ENCODE measurements around the gene RAB18. TPM values are rescaled to one million over a fixed set of nuclear protein-coding genes. Genes with fewer than 3 reads are reported as not detected.
A peak's percentile ranks its signal among the peaks of the same experiment; 100 is the strongest.
"Not testable (repeated sequence)": the region's sequence is repeated elsewhere in the genome, so short reads cannot be mapped to it uniquely, and the experiment has no call there.

Gene RAB18
- total RNA-seq, 2 experiments from 2014 or later: 64.0 to 69.6 TPM

DNA sequence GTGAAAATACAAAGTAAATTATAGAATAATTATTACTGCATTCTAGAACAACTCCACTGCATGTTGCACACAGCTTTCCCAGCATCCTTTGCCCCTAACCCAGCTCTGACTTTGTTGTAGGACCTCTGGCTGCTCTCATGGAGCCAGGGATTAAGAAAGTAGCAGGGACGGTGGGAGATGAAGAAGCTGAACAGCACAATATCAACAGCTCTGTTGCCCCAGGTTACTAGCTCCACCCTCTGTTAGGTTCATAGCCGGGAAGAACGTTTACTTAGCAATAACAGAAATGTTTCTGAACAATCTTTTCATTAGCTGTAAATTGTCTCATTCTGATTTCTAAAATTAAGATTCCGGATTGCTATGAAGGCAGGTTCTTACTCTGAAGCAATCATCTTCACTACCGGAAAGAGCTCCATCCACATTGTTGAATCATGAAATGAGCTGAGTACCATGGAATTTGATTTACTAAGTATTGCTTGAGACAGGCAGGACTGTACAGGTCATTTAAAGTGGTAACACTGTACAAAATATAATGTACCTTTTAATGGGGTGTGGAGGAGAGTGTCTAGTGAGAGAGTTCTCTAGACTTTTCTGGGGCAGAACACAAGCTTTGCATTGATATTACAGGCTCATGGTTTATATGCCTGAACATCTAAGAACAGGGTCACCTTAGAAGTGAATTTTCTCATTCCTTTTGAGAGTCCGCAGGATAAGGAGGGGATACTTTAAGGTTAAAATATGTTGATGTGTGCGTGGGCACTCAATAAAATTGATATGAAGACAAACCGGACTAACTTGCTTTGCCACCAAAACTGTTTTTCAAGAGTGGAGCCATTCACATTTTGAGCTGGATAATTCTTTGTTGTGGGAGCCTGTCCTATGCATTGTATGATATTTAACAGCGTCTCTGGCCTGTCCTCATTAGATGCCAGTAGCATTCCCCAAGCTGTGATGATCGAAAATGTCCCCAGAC, 20.8 kb upstream of the RAB18 start:
- peaks cover 13% of the 10 kb centered on the region for H3K27me3 Mint-ChIP-seq
- H3K36me3 Mint-ChIP-seq: no peaks in the 10 kb centered on the region
- ATAC-seq (ENCODE audit: low read depth) (no peak), DNase-seq (no peak)
- peaks cover 2% of the 10 kb centered on the region for H3K9me3 Mint-ChIP-seq
- no peak overlapping the region for H3K4me3 Mint-ChIP-seq
- POLR2A ChIA-PET: no interaction called here
- no peaks in the 10 kb centered on the region for H3K4me1 Mint-ChIP-seq
- H3K27ac Mint-ChIP-seq: no peak overlapping the region

DNA sequence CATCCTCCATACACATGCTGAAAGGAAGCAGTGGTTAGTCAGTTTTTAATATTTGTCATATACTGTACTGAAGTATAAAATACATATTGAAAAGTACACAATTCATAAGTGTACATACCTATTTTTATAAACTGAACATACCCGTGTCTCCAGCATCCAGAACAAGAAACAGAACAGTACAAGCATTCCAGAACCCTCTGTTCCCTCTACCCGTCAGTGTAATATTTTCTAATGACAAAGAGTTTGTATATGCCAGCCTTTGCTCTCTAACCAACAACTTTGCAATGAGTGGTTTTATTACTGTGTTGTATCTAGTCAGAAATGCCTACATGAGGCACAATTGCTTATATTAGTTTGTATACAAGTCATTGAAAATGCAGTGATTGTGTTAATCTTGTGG, 18.7 kb upstream of the RAB18 start:
- H3K4me3 Mint-ChIP-seq: no peak overlapping the region
- DNase-seq: no peak
- H3K27me3 Mint-ChIP-seq: peaks cover 17% of the 10 kb centered on the region
- no peaks in the 10 kb centered on the region for H3K4me1 Mint-ChIP-seq
- ATAC-seq (ENCODE audit: low read depth): no peak
- no peaks in the 10 kb centered on the region for H3K36me3 Mint-ChIP-seq
- peaks cover 1% of the 10 kb centered on the region for H3K9me3 Mint-ChIP-seq
- POLR2A ChIA-PET: no interaction called here
- no peak overlapping the region for H3K27ac Mint-ChIP-seq

DNA sequence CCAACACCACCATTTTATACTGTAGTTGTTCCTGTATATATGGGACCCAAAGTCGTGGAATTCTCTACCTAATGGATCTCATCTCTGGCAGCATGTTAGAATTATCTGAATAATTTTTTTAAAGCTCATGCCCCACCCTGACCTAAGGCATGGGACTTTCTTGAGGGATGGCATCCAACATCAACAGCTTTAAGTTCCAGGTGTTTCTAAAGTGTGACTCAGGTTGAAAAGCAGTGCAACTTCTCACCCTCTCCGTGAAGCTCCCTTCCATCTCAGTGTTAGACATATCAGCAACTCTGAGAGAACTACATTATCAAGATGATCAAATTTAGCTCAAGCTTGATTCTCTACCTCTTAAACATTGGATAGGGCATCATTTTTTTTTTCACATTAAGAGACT, 18.1 kb upstream of the RAB18 start:
- H3K27ac Mint-ChIP-seq: no peak overlapping the region
- H3K36me3 Mint-ChIP-seq: no peaks in the 10 kb centered on the region
- POLR2A ChIA-PET: no interaction called here
- H3K27me3 Mint-ChIP-seq: peaks cover 17% of the 10 kb centered on the region
- ATAC-seq (ENCODE audit: low read depth) (no peak), DNase-seq (no peak)
- H3K4me3 Mint-ChIP-seq: no peak overlapping the region
- H3K9me3 Mint-ChIP-seq: peaks cover 5% of the 10 kb centered on the region
- no peaks in the 10 kb centered on the region for H3K4me1 Mint-ChIP-seq

DNA sequence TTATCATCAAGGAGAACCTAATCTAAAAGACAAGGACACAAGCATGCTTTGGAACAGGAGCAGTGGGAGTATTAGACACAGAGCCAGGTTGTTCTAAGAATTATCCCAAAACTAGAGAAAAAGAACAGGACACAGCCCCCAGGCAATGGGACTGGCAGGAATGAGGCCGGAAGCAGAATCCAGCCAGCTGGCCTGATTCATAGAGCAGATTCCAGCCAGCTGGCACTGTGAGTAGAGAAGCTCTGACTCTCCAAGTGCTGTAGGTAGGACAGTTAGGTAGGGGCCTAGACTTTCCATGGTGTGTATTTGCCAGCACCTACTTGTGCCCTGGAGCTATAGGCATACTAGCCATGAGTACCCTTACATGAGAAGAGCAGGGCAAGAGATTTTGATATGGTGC, 13.3 kb upstream of the RAB18 start:
- Mint-ChIP-seq H3K27ac (no peak overlapping the region), H3K4me3 (no peak overlapping the region), H3K9me3 (peaks cover 11% of the 10 kb centered on the region), H3K27me3 (peaks cover 7% of the 10 kb centered on the region), H3K36me3 (peaks cover 2% of the 10 kb centered on the region), H3K4me1 (peaks cover 3% of the 10 kb centered on the region)
- DNase-seq (no peak), ATAC-seq (ENCODE audit: low read depth) (no peak)
- POLR2A ChIA-PET: no interaction called here

DNA sequence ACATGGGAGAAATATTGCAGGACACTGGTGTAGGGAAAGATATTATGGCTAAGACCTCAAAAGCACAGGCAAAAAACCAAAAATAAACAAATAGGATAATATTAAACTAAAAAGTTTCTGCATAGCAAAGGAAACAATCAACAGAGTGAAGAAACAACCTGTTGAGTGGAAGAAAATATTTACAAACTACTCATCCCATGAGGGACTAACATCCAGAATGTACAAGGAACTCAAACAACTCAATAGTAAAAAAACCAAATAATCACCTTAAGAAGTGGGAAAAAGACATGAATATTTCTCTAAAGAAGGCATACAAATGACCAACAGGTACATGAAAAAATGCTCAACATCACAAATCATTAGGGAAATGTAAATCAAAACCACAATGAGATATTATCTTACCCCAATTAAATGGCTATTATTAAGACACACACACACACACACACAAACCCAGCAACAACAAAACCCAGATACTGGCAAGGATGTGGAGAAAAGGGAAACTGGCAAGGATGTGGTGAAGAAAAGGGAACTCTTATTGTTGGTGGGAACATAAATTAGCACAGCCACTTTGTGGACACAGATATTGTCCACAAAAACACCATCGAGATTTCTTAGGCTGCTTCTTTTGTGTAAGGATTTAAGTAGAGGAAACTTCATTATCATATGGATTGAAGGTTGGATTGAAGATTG, 9.8 kb upstream of the RAB18 start:
- H3K36me3 Mint-ChIP-seq: peaks cover 2% of the 10 kb centered on the region
- POLR2A ChIA-PET: no interaction called here
- H3K27ac Mint-ChIP-seq: no peak overlapping the region
- ATAC-seq (ENCODE audit: low read depth): no peak
- peaks cover 6% of the 10 kb centered on the region for H3K27me3 Mint-ChIP-seq
- H3K4me3 Mint-ChIP-seq: no peak overlapping the region
- DNase-seq: no peak
- H3K4me1 Mint-ChIP-seq: peaks cover 3% of the 10 kb centered on the region
- peaks cover 11% of the 10 kb centered on the region for H3K9me3 Mint-ChIP-seq

DNA sequence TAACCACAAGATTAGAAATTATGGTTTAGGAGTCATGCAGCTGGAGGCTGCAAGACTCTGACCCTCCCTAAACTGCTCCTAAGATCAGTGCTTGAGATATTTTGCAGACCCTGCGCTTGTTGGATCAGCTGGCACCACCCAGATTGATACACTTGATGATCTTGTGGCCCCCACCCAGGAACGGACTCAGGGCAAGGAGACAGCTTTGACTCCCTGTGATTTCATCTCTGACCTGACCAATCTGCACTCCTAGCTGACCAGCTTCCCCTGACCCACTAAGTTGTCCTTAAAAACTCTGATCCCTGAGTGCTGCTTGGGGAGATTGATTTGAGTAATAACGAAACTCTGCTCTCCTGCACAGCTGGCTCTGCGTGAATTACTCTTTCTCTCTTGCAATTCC, 8.0 kb upstream of the RAB18 start:
- H3K4me1 Mint-ChIP-seq: peaks cover 3% of the 10 kb centered on the region
- H3K27ac Mint-ChIP-seq: no peak overlapping the region
- DNase-seq (no peak), ATAC-seq (ENCODE audit: low read depth) (no peak)
- POLR2A ChIA-PET: no interaction called here
- H3K27me3 Mint-ChIP-seq: peaks cover 5% of the 10 kb centered on the region
- peaks cover 2% of the 10 kb centered on the region for H3K36me3 Mint-ChIP-seq
- H3K9me3 Mint-ChIP-seq: peaks cover 6% of the 10 kb centered on the region
- no peak overlapping the region for H3K4me3 Mint-ChIP-seq

DNA sequence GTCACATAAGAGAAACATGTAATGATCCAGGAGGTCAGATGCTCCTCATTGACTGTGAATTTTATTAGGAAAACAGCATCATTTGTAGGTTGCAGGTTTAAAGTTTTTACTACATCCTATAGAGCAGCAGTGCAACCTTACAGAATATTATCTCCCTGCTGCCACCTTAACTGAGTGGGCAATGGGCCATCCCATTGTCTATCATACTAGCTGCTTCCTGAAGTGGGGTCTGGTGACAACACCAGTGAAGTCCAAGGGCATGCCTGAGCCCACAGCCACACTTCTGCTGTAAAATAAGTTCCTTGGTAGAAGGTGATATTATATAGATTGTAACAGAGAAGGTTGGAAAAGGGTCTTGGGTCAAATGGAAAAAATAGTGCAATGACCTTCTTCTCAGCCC, 4.0 kb upstream of the RAB18 start:
- peaks cover 5% of the 10 kb centered on the region for H3K27me3 Mint-ChIP-seq
- no peak overlapping the region for H3K27ac Mint-ChIP-seq
- peaks cover 12% of the 10 kb centered on the region for H3K4me1 Mint-ChIP-seq
- POLR2A ChIA-PET: no interaction called here
- DNase-seq (no peak), ATAC-seq (ENCODE audit: low read depth) (no peak)
- H3K4me3 Mint-ChIP-seq: no peak overlapping the region
- peaks cover 2% of the 10 kb centered on the region for H3K36me3 Mint-ChIP-seq
- no peaks in the 10 kb centered on the region for H3K9me3 Mint-ChIP-seq

DNA sequence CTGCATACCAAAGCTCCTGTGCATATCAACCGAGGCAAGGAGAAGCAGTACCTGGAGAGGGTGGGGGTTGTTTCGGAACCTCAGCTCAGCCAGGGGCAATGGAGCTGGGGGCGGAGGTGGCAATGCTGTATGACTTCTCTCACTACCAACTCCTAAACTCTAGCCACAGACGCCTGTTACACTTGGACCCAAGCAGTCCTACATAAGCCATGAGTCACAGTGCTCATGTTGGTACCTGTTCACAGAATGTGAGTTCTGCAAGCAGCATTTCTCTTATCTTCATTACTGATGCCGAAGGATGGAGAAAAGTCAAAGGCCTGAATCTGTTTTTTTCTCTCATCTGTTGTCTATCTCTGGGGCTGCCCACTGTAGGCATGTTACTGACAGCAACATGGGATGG, 3.2 kb upstream of the RAB18 start:
- ATAC-seq (ENCODE audit: low read depth) (no peak), DNase-seq (no peak)
- no peak overlapping the region for H3K4me3 Mint-ChIP-seq
- H3K9me3 Mint-ChIP-seq: no peaks in the 10 kb centered on the region
- POLR2A ChIA-PET: no interaction called here
- peaks cover 2% of the 10 kb centered on the region for H3K36me3 Mint-ChIP-seq
- H3K27me3 Mint-ChIP-seq: peaks cover 5% of the 10 kb centered on the region
- peaks cover 17% of the 10 kb centered on the region for H3K4me1 Mint-ChIP-seq
- no peak overlapping the region for H3K27ac Mint-ChIP-seq

DNA sequence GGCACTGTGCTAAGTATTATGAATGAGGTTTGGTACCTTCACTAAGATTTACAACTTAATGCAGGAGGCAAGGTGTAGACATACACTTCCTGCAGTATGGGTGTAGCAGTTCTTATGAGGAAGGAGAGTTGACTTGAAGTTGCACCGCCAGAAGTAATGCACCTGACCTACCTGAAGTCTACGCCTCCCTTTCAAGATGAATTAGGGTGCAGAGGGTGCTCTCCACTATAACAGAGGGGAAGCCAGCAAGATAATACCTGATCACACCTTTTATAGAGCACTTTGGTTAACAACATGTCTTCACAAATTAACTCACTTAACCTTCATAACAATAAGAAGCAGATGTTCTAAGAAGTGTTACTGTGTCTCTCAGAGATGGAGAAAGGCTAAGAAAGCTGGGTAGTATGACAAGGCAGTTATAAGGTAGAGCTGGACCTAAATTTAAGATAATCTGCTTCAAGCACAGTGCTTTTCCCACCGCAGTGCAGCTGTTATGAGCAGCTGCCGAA, 552 bp upstream of the RAB18 start:
- POLR2A ChIA-PET: interaction anchor here (0.9 to 2.4 kb wide), 12 partner anchors 10 to 831 kb away, joined by 3 to 19 read pairs (median 4); partner anchors contain the start of genes PDSS1 and YME1L1
- H3K27me3 Mint-ChIP-seq: peaks cover under 1% of the 10 kb centered on the region
- peak overlapping the region; percentile 99 for H3K4me3 Mint-ChIP-seq
- ATAC-seq (ENCODE audit: low read depth): no peak
- H3K36me3 Mint-ChIP-seq: peaks cover 7% of the 10 kb centered on the region
- no peak for DNase-seq
- H3K27ac Mint-ChIP-seq: peak overlapping the region; percentile 99
- H3K4me1 Mint-ChIP-seq: peaks cover 33% of the 10 kb centered on the region
- no peaks in the 10 kb centered on the region for H3K9me3 Mint-ChIP-seq

DNA sequence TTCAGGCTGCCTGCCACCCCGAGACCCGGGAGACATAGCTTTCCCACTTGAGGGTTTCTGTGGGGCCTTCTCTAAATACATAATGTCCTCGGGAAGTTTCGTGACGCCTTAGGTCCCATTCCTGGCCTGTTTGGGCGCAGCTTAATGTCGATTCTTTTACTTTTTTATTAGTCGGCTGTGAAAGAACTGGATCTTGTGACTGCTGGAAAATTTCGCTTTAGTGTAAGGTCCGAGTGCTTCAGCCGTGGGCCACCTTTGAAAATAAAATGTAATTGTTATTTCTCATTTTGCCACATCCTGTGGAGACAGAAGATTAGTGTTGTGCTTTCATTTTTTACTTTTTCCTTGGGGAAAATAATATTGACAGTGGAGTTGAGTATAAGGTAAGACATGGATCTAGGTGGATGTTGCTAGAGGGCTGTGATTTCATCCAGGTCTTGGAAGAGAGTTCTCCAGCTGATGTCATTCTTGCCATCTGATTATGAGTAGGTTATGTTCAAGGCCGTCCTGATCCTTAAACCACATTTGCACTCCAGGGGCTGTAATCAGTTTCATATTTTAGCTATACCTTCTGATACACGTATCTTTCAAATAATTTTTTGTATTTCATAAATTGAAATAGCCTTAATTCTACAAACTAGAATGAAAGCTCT, 830 bp downstream of the RAB18 start:
- peak overlapping the region; percentile 99 for H3K27ac Mint-ChIP-seq
- ATAC-seq (ENCODE audit: low read depth) (no peak), DNase-seq (no peak)
- peaks cover 10% of the 10 kb centered on the region for H3K36me3 Mint-ChIP-seq
- H3K4me1 Mint-ChIP-seq: peaks cover 42% of the 10 kb centered on the region
- no peaks in the 10 kb centered on the region for H3K27me3 Mint-ChIP-seq
- H3K4me3 Mint-ChIP-seq: peak overlapping the region; percentile 99
- POLR2A ChIA-PET: interaction anchor here (0.8 to 2.4 kb wide), 10 partner anchors 9 to 829 kb away, joined by 3 to 19 read pairs (median 4); partner anchors contain the start of gene PDSS1
- H3K9me3 Mint-ChIP-seq: no peaks in the 10 kb centered on the region

DNA sequence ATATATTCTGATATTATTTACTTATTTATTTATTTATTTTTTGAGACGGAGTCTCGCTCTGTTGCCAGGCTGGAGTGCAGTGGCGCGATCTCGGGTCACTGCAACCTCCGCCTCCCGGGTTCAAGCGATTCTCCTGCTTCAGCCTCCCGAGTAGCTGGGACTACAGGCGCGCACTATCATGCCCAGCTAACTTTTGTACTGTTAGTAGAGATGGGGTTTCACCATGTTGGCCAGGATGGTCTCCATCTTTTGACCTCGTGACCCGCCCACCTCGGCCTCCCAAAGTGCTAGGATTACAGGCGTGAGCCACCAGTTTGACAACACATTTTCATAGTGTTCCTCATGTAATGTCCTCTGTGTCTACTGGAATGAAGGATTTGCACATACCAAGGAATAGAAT, 1.4 kb downstream of the RAB18 start:
- peaks cover 45% of the 10 kb centered on the region for H3K4me1 Mint-ChIP-seq
- peak overlapping the region; percentile 21 for H3K27ac Mint-ChIP-seq
- peak overlapping the region; percentile 66 for H3K4me3 Mint-ChIP-seq
- not testable (repeated sequence) for ATAC-seq (ENCODE audit: low read depth); DNase-seq; H3K9me3 Mint-ChIP-seq; H3K27me3 Mint-ChIP-seq
- peaks cover 16% of the 10 kb centered on the region for H3K36me3 Mint-ChIP-seq
- POLR2A ChIA-PET: interaction anchor here (1.3 to 2.4 kb wide), 2 partner anchors 8 to 29 kb away, joined by 3 to 19 read pairs; no protein-coding TSS in a partner anchor

DNA sequence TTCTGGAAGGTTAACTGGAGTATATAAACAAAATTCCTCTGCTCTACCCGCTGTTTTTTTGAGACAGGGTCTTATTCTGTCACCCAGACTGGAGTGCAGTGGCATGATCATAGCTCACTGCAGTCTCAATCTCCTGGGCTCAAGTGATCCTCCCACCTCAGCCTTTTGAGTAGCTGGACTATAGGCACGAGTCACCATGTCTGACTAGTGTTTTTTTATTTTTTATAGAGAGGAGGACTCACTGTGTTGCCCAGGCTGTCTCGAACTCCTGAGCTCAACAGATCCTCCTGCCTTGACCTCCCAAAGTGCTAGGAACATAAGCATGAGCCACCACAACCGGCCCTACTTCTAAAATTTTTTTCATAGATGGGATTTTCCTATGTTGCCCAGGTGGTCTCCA, 2.2 kb downstream of the RAB18 start:
- H3K4me3 Mint-ChIP-seq: peak overlapping the region; percentile 66
- H3K4me1 Mint-ChIP-seq: peaks cover 45% of the 10 kb centered on the region
- peaks cover 18% of the 10 kb centered on the region for H3K36me3 Mint-ChIP-seq
- H3K27me3 Mint-ChIP-seq: no peaks in the 10 kb centered on the region
- no peaks in the 10 kb centered on the region for H3K9me3 Mint-ChIP-seq
- DNase-seq (no peak), ATAC-seq (ENCODE audit: low read depth) (no peak)
- no peak overlapping the region for H3K27ac Mint-ChIP-seq
- POLR2A ChIA-PET: no interaction called here

DNA sequence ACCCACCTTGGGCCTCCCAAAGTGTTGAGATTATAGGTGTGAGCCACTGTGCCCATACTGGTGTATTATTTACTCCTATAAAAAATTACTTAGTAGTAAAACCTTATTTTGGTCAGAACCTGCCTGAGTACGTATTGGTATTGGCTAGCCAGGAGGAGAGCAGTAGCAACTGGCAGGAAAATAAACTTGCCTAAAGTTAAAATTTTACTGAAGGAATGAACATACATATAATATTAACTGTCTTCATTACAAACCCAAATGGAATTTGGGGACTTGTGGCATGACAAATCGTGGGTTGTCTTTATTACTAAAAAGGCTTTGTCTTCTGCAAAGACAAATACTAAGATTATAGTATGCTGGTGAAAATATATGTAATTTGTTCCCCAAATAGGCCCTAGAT, 8.4 kb downstream of the RAB18 start:
- H3K4me3 Mint-ChIP-seq: no peak overlapping the region
- no peak for ATAC-seq (ENCODE audit: low read depth)
- DNase-seq: no peak
- POLR2A ChIA-PET: no interaction called here
- H3K36me3 Mint-ChIP-seq: peaks cover 41% of the 10 kb centered on the region
- no peaks in the 10 kb centered on the region for H3K9me3 Mint-ChIP-seq
- no peaks in the 10 kb centered on the region for H3K27me3 Mint-ChIP-seq
- H3K4me1 Mint-ChIP-seq: peaks cover 36% of the 10 kb centered on the region
- no peak overlapping the region for H3K27ac Mint-ChIP-seq
